ENCODE results near the gene PAX1.

DNA sequence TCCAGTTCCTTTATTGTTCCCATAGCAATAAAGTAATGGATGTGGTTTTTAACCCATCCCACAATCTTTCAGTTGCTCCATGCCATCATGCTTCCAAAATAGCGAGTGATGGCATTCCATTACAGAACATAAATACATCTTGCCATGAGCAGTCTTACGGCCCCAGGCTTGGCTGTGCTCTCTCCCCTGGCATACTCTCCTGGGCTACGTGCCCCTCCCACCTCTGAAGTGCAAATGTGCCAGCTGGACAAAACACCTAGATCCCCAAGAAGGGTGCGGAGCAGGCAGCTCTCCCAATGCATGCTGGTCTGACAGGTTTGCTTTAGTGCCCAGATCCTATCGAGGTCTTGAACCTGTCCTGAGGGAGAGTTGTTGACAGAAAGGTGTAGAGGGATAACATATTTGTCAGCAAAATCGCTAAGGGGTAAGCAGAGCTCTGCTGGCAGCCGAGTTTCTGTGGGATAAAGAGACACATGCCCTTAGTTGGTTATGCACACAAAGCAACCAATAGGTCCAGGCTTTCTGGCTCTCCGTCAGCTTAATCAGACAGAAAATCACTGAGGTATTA lies 43.9 kb upstream of the PAX1 start:
- TF ChIP-seq POLR2A (IDR thresholded peaks at IDR 0.05): no peak
- TF ChIP-seq, protein P1, sequence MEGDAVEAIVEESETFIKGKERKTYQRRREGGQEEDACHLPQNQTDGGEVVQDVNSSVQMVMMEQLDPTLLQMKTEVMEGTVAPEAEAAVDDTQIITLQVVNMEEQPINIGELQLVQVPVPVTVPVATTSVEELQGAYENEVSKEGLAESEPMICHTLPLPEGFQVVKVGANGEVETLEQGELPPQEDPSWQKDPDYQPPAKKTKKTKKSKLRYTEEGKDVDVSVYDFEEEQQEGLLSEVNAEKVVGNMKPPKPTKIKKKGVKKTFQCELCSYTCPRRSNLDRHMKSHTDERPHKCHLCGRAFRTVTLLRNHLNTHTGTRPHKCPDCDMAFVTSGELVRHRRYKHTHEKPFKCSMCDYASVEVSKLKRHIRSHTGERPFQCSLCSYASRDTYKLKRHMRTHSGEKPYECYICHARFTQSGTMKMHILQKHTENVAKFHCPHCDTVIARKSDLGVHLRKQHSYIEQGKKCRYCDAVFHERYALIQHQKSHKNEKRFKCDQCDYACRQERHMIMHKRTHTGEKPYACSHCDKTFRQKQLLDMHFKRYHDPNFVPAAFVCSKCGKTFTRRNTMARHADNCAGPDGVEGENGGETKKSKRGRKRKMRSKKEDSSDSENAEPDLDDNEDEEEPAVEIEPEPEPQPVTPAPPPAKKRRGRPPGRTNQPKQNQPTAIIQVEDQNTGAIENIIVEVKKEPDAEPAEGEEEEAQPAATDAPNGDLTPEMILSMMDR (IDR thresholded peaks at IDR 0.05): no peak

Data from esophagus squamous epithelium (tissue), 4 donors.